ENCODE results near the gene SFXN1. TPM values are rescaled to one million over a fixed set of nuclear protein-coding genes. Genes with fewer than 3 reads are reported as not detected.
"Not testable (repeated sequence)": the region's sequence is repeated elsewhere in the genome, so short reads cannot be mapped to it uniquely, and the experiment has no call there.

Gene SFXN1
- total RNA-seq, 1 donor, result 40.9 TPM

- TF ChIP-seq, protein P1, sequence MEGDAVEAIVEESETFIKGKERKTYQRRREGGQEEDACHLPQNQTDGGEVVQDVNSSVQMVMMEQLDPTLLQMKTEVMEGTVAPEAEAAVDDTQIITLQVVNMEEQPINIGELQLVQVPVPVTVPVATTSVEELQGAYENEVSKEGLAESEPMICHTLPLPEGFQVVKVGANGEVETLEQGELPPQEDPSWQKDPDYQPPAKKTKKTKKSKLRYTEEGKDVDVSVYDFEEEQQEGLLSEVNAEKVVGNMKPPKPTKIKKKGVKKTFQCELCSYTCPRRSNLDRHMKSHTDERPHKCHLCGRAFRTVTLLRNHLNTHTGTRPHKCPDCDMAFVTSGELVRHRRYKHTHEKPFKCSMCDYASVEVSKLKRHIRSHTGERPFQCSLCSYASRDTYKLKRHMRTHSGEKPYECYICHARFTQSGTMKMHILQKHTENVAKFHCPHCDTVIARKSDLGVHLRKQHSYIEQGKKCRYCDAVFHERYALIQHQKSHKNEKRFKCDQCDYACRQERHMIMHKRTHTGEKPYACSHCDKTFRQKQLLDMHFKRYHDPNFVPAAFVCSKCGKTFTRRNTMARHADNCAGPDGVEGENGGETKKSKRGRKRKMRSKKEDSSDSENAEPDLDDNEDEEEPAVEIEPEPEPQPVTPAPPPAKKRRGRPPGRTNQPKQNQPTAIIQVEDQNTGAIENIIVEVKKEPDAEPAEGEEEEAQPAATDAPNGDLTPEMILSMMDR (IDR thresholded peaks at IDR 0.05; ENCODE audit: extremely low read depth, low read depth, low read length), result no peak
- H4K20me1 ChIP-seq (ENCODE audit: insufficient read depth, low read length), result peaks cover 25% of the 10 kb centered on the region
- H3K27ac ChIP-seq (ENCODE audit: low read depth, low read length), result no peak overlapping the region
- no peak overlapping the region for H3K4me2 ChIP-seq (ENCODE audit: insufficient read depth, low read length)
- no peak for DNase-seq (ENCODE audit: insufficient read length, low spot score, missing footprints)
- H3K27me3 ChIP-seq (ENCODE audit: insufficient read depth, low read length), result no peaks in the 10 kb centered on the region
- no peak overlapping the region for H2AFZ ChIP-seq (ENCODE audit: low read length)
- H3K79me2 ChIP-seq (ENCODE audit: insufficient read depth, low read length), result peaks cover 49% of the 10 kb centered on the region
- H3K4me1 ChIP-seq (ENCODE audit: insufficient read depth, low read length), result peaks cover 8% of the 10 kb centered on the region
- no peak overlapping the region for H3K4me3 ChIP-seq (ENCODE audit: insufficient read depth, low read length)
- H3K36me3 ChIP-seq (ENCODE audit: insufficient read depth, low read length), result peaks cover 54% of the 10 kb centered on the region
- H3K9me3 ChIP-seq (ENCODE audit: low read depth, low read length), result no peaks in the 10 kb centered on the region
Measured at GRCh38 chr5:175493260-175493659, 14.9 kb downstream of the SFXN1 start.

GRCh38 chr5:175493726-175494125 lies 15.4 kb downstream of the SFXN1 start:
- Histone ChIP-seq H3K79me2 (ENCODE audit: insufficient read depth, low read length) (peaks cover 45% of the 10 kb centered on the region), H3K36me3 (ENCODE audit: insufficient read depth, low read length) (peaks cover 52% of the 10 kb centered on the region), H3K4me3 (ENCODE audit: insufficient read depth, low read length) (no peak overlapping the region), H2AFZ (ENCODE audit: low read length) (no peak overlapping the region), H3K4me1 (ENCODE audit: insufficient read depth, low read length) (peaks cover 8% of the 10 kb centered on the region), H4K20me1 (ENCODE audit: insufficient read depth, low read length) (peaks cover 21% of the 10 kb centered on the region), H3K9me3 (ENCODE audit: low read depth, low read length) (no peaks in the 10 kb centered on the region), H3K27me3 (ENCODE audit: insufficient read depth, low read length) (no peaks in the 10 kb centered on the region), H3K4me2 (ENCODE audit: insufficient read depth, low read length) (no peak overlapping the region), H3K27ac (ENCODE audit: low read depth, low read length) (peak overlapping the region; percentile 56)
- no peak for DNase-seq (ENCODE audit: insufficient read length, low spot score, missing footprints)
- TF ChIP-seq, protein P1 (IDR thresholded peaks at IDR 0.05; ENCODE audit: extremely low read depth, low read depth, low read length), result no peak

- Histone ChIP-seq H2AFZ (ENCODE audit: low read length) (no peak overlapping the region), H3K4me1 (ENCODE audit: insufficient read depth, low read length) (peaks cover 8% of the 10 kb centered on the region), H3K27me3 (ENCODE audit: insufficient read depth, low read length) (no peaks in the 10 kb centered on the region), H3K27ac (ENCODE audit: low read depth, low read length) (peak overlapping the region; percentile 56), H3K4me2 (ENCODE audit: insufficient read depth, low read length) (no peak overlapping the region), H3K4me3 (ENCODE audit: insufficient read depth, low read length) (no peak overlapping the region), H3K36me3 (ENCODE audit: insufficient read depth, low read length) (peaks cover 51% of the 10 kb centered on the region), H4K20me1 (ENCODE audit: insufficient read depth, low read length) (peaks cover 14% of the 10 kb centered on the region), H3K79me2 (ENCODE audit: insufficient read depth, low read length) (peaks cover 37% of the 10 kb centered on the region), H3K9me3 (ENCODE audit: low read depth, low read length) (no peaks in the 10 kb centered on the region)
- TF ChIP-seq, protein P1 (IDR thresholded peaks at IDR 0.05; ENCODE audit: extremely low read depth, low read depth, low read length), result no peak
- no peak for DNase-seq (ENCODE audit: insufficient read length, low spot score, missing footprints)
Measured at GRCh38 chr5:175494264-175495183, 16.2 kb downstream of the SFXN1 start.

GRCh38 chr5:175501759-175502158 lies 23.4 kb downstream of the SFXN1 start:
- DNase-seq (ENCODE audit: insufficient read length, low spot score, missing footprints), result no peak
- no peak overlapping the region for H3K4me2 ChIP-seq (ENCODE audit: insufficient read depth, low read length)
- no peak overlapping the region for H3K4me3 ChIP-seq (ENCODE audit: insufficient read depth, low read length)
- H3K27ac ChIP-seq (ENCODE audit: low read depth, low read length), result no peak overlapping the region
- no peak overlapping the region for H2AFZ ChIP-seq (ENCODE audit: low read length)
- H3K27me3 ChIP-seq (ENCODE audit: insufficient read depth, low read length), result no peaks in the 10 kb centered on the region
- H4K20me1 ChIP-seq (ENCODE audit: insufficient read depth, low read length), result peaks cover 8% of the 10 kb centered on the region
- no peaks in the 10 kb centered on the region for H3K4me1 ChIP-seq (ENCODE audit: insufficient read depth, low read length)
- TF ChIP-seq, protein P1 (IDR thresholded peaks at IDR 0.05; ENCODE audit: extremely low read depth, low read depth, low read length), result no peak
- H3K9me3 ChIP-seq (ENCODE audit: low read depth, low read length), result no peaks in the 10 kb centered on the region
- peaks cover 37% of the 10 kb centered on the region for H3K79me2 ChIP-seq (ENCODE audit: insufficient read depth, low read length)
- H3K36me3 ChIP-seq (ENCODE audit: insufficient read depth, low read length), result peaks cover 23% of the 10 kb centered on the region

- not testable (repeated sequence) for H3K4me3 ChIP-seq (ENCODE audit: insufficient read depth, low read length); H3K27ac ChIP-seq (ENCODE audit: low read depth, low read length); H3K4me2 ChIP-seq (ENCODE audit: insufficient read depth, low read length); H3K4me1 ChIP-seq (ENCODE audit: insufficient read depth, low read length); H4K20me1 ChIP-seq (ENCODE audit: insufficient read depth, low read length); H3K27me3 ChIP-seq (ENCODE audit: insufficient read depth, low read length); DNase-seq (ENCODE audit: insufficient read length, low spot score, missing footprints); H3K9me3 ChIP-seq (ENCODE audit: low read depth, low read length); H2AFZ ChIP-seq (ENCODE audit: low read length)
- peaks cover 45% of the 10 kb centered on the region for H3K36me3 ChIP-seq (ENCODE audit: insufficient read depth, low read length)
- H3K79me2 ChIP-seq (ENCODE audit: insufficient read depth, low read length), result peaks cover 24% of the 10 kb centered on the region
Measured at GRCh38 chr5:175507671-175508070, 29.3 kb downstream of the SFXN1 start.

Data from osteoblast (primary cell).